ENCODE data around the gene RNPEPL1.

Gene RNPEPL1

GRCh38 chr2:240601831-240602160 lies 33.5 kb downstream of the RNPEPL1 start:
- Histone ChIP-seq H3K4ac (ENCODE audit: low read length) (no peak overlapping the region), H2BK12ac (ENCODE audit: low read length) (no peak overlapping the region), H3K27ac (replicated peaks; ENCODE audit: low read length) (no peak overlapping the region), H4K8ac (ENCODE audit: low read depth, low read length) (no peak overlapping the region), H3K36me3 (replicated peaks in 1 of 2; ENCODE audit: control insufficient read depth in 2 of 2, insufficient read depth in 2 of 2, low read length in 2 of 2) (peaks cover 16 to 21% of the 10 kb centered on the region in 2 donors), H3K27me3 (ENCODE audit: control insufficient read depth in 3 of 3, insufficient read depth in 3 of 3, low read depth in 1 of 3, low read length in 3 of 3) (no peaks in the 10 kb centered on the region), H2AK5ac (ENCODE audit: low read depth, low read length) (no peak overlapping the region), H2BK5ac (ENCODE audit: low read length) (no peak overlapping the region), H3K4me3 (ENCODE audit: low read length in 2 of 2) (no peak overlapping the region), H3K23ac (ENCODE audit: low read depth, low read length, poor library complexity) (no peak overlapping the region), H3K14ac (ENCODE audit: low read length) (no peak overlapping the region), H3K9me3 (replicated peaks in 1 of 2; ENCODE audit: control insufficient read depth in 2 of 2, insufficient read depth in 1 of 2, low read depth in 1 of 2, low read length in 2 of 2) (no peaks in the 10 kb centered on the region), H3K9ac (ENCODE audit: low read depth, low read length, poor library complexity) (no peak overlapping the region), H4K91ac (ENCODE audit: low read depth, low read length, poor library complexity) (no peak overlapping the region), H3K18ac (ENCODE audit: low read length) (peak overlapping the region; percentile 13), H2BK15ac (ENCODE audit: low read length) (no peak overlapping the region), H3K79me1 (ENCODE audit: low read depth, low read length) (peaks cover 7% of the 10 kb centered on the region), H2BK120ac (ENCODE audit: low read depth, low read length) (no peak overlapping the region), H2AFZ (ENCODE audit: low read length) (no peak overlapping the region), H3K4me1 (ENCODE audit: control insufficient read depth in 2 of 2, insufficient read depth in 1 of 2, low read depth in 1 of 2, low read length in 2 of 2) (no peaks in the 10 kb centered on the region), H3K4me2 (ENCODE audit: insufficient read depth, low read length, poor library complexity, severe bottlenecking) (no peak overlapping the region)
- no peak for DNase-seq (ENCODE audit: low spot score)
- WGBS, 2 donors (ENCODE audit: extremely low coverage in 2 of 2, insufficient read length in 2 of 2, insufficient replicate concordance in 1 of 2) = no CpG with 5 or more reads among the region's 11 CpGs

- Histone ChIP-seq H2BK12ac (ENCODE audit: low read length) (no peak overlapping the region), H2BK5ac (ENCODE audit: low read length) (no peak overlapping the region), H3K23ac (ENCODE audit: low read depth, low read length, poor library complexity) (peak overlapping the region; percentile 31), H3K27me3 (ENCODE audit: control insufficient read depth in 3 of 3, insufficient read depth in 3 of 3, low read depth in 1 of 3, low read length in 3 of 3) (no peaks in the 10 kb centered on the region), H3K9ac (ENCODE audit: low read depth, low read length, poor library complexity) (no peak overlapping the region), H3K4me2 (ENCODE audit: insufficient read depth, low read length, poor library complexity, severe bottlenecking) (no peak overlapping the region), H4K91ac (ENCODE audit: low read depth, low read length, poor library complexity) (no peak overlapping the region), H3K27ac (replicated peaks; ENCODE audit: low read length) (no peak overlapping the region), H3K18ac (ENCODE audit: low read length) (no peak overlapping the region), H3K79me1 (ENCODE audit: low read depth, low read length) (peaks cover 4% of the 10 kb centered on the region), H3K9me3 (replicated peaks in 1 of 2; ENCODE audit: control insufficient read depth in 2 of 2, insufficient read depth in 1 of 2, low read depth in 1 of 2, low read length in 2 of 2) (no peaks in the 10 kb centered on the region), H3K36me3 (replicated peaks in 1 of 2; ENCODE audit: control insufficient read depth in 2 of 2, insufficient read depth in 2 of 2, low read length in 2 of 2) (peaks cover 15 to 16% of the 10 kb centered on the region in 2 donors), H3K4me3 (ENCODE audit: low read length in 2 of 2) (no peak overlapping the region), H4K8ac (ENCODE audit: low read depth, low read length) (peak overlapping the region; percentile 65), H2AFZ (ENCODE audit: low read length) (no peak overlapping the region), H3K14ac (ENCODE audit: low read length) (no peak overlapping the region), H3K4ac (ENCODE audit: low read length) (no peak overlapping the region), H2AK5ac (ENCODE audit: low read depth, low read length) (no peak overlapping the region), H2BK120ac (ENCODE audit: low read depth, low read length) (no peak overlapping the region), H2BK15ac (ENCODE audit: low read length) (no peak overlapping the region), H3K4me1 (ENCODE audit: control insufficient read depth in 2 of 2, insufficient read depth in 1 of 2, low read depth in 1 of 2, low read length in 2 of 2) (no peaks in the 10 kb centered on the region)
- no CpG with 5 or more reads among the region's 32 CpGs for WGBS, 2 donors (ENCODE audit: extremely low coverage in 2 of 2, insufficient read length in 2 of 2, insufficient replicate concordance in 1 of 2)
- DNase-seq (ENCODE audit: low spot score) = no peak
Measured at GRCh38 chr2:240602266-240603050, 34.2 kb downstream of the RNPEPL1 start.

DNA sequence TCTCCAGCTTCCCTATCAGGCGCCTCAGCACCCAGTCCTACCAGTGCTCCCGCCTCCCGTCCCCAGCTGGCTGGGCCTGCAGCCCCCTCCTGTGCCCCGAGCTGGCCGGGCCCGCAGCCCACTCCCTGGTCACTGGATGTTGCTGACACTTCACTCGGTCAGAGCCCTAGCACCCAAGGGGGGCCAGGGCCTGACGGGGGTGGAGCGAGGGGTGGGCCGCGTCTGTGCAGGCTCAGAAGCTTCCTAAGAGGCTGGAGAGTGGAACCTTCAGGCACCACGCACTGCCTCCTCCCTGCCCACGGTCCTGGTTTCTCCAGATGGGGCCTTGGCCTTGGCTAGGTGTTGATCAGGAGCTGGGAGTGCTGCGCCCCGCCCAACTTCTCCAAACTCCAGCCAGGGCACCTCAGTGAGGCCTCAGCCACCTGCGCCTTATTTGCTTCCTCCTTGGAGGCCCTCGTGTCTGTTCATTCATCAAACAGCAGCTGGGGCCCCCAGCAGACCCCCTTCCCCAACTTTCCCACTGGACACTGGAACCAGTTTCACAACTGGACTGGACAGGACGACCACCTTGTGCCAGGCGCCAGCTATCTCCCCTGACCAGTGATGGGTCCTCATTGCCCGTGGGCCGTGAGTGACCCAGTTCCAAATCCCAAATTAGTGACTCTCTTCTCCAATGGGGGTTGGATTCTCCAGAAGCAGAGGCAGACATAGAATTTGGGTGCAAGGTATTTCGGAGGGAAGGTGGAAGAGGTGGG lies 35.0 kb downstream of the RNPEPL1 start:
- DNase-seq (ENCODE audit: low spot score) = no peak
- H3K14ac ChIP-seq (ENCODE audit: low read length) = no peak overlapping the region
- H3K36me3 ChIP-seq (replicated peaks in 1 of 2; ENCODE audit: control insufficient read depth in 2 of 2, insufficient read depth in 2 of 2, low read length in 2 of 2) = peaks cover 10% of the 10 kb centered on the region in 2 donors
- no peak overlapping the region for H2BK15ac ChIP-seq (ENCODE audit: low read length)
- no peak overlapping the region for H2AK5ac ChIP-seq (ENCODE audit: low read depth, low read length)
- H3K27ac ChIP-seq (replicated peaks; ENCODE audit: low read length) = no peak overlapping the region
- no peak overlapping the region for H3K9ac ChIP-seq (ENCODE audit: low read depth, low read length, poor library complexity)
- no CpG with 5 or more reads among the region's 22 CpGs for WGBS, 2 donors (ENCODE audit: extremely low coverage in 2 of 2, insufficient read length in 2 of 2, insufficient replicate concordance in 1 of 2)
- no peaks in the 10 kb centered on the region for H3K4me1 ChIP-seq (ENCODE audit: control insufficient read depth in 2 of 2, insufficient read depth in 1 of 2, low read depth in 1 of 2, low read length in 2 of 2)
- no peak overlapping the region for H3K4ac ChIP-seq (ENCODE audit: low read length)
- H3K9me3 ChIP-seq (replicated peaks in 1 of 2; ENCODE audit: control insufficient read depth in 2 of 2, insufficient read depth in 1 of 2, low read depth in 1 of 2, low read length in 2 of 2) = no peaks in the 10 kb centered on the region
- no peak overlapping the region for H4K91ac ChIP-seq (ENCODE audit: low read depth, low read length, poor library complexity)
- no peak overlapping the region for H2BK12ac ChIP-seq (ENCODE audit: low read length)
- no peak overlapping the region for H3K4me3 ChIP-seq (ENCODE audit: low read length in 2 of 2)
- H3K79me1 ChIP-seq (ENCODE audit: low read depth, low read length) = peaks cover 2% of the 10 kb centered on the region
- no peaks in the 10 kb centered on the region for H3K27me3 ChIP-seq (ENCODE audit: control insufficient read depth in 3 of 3, insufficient read depth in 3 of 3, low read depth in 1 of 3, low read length in 3 of 3)
- H3K4me2 ChIP-seq (ENCODE audit: insufficient read depth, low read length, poor library complexity, severe bottlenecking) = no peak overlapping the region
- peak overlapping the region; percentile 68 for H2BK5ac ChIP-seq (ENCODE audit: low read length)
- peak overlapping the region; percentile 65 for H4K8ac ChIP-seq (ENCODE audit: low read depth, low read length)
- no peak overlapping the region for H2BK120ac ChIP-seq (ENCODE audit: low read depth, low read length)
- peak overlapping the region; percentile 28 for H3K18ac ChIP-seq (ENCODE audit: low read length)
- no peak overlapping the region for H2AFZ ChIP-seq (ENCODE audit: low read length)
- peak overlapping the region; percentile 31 for H3K23ac ChIP-seq (ENCODE audit: low read depth, low read length, poor library complexity)

- Histone ChIP-seq H3K36me3 (replicated peaks in 1 of 2; ENCODE audit: control insufficient read depth in 2 of 2, insufficient read depth in 2 of 2, low read length in 2 of 2) (peaks cover 5 to 7% of the 10 kb centered on the region in 2 donors), H2AFZ (ENCODE audit: low read length) (peak overlapping the region; percentile 90), H2BK12ac (ENCODE audit: low read length) (no peak overlapping the region), H3K4me1 (ENCODE audit: control insufficient read depth in 2 of 2, insufficient read depth in 1 of 2, low read depth in 1 of 2, low read length in 2 of 2) (no peaks in the 10 kb centered on the region), H3K4me3 (ENCODE audit: low read length in 2 of 2) (no peak overlapping the region), H4K91ac (ENCODE audit: low read depth, low read length, poor library complexity) (peak overlapping the region; percentile 12), H3K79me1 (ENCODE audit: low read depth, low read length) (peaks cover 2% of the 10 kb centered on the region), H4K8ac (ENCODE audit: low read depth, low read length) (no peak overlapping the region), H2BK5ac (ENCODE audit: low read length) (peak overlapping the region; percentile 68), H3K23ac (ENCODE audit: low read depth, low read length, poor library complexity) (no peak overlapping the region), H2BK120ac (ENCODE audit: low read depth, low read length) (no peak overlapping the region), H3K9ac (ENCODE audit: low read depth, low read length, poor library complexity) (no peak overlapping the region), H2BK15ac (ENCODE audit: low read length) (no peak overlapping the region), H3K18ac (ENCODE audit: low read length) (no peak overlapping the region), H3K27me3 (ENCODE audit: control insufficient read depth in 3 of 3, insufficient read depth in 3 of 3, low read depth in 1 of 3, low read length in 3 of 3) (no peaks in the 10 kb centered on the region), H3K27ac (replicated peaks; ENCODE audit: low read length) (no peak overlapping the region), H3K4ac (ENCODE audit: low read length) (no peak overlapping the region), H3K9me3 (replicated peaks in 1 of 2; ENCODE audit: control insufficient read depth in 2 of 2, insufficient read depth in 1 of 2, low read depth in 1 of 2, low read length in 2 of 2) (no peaks in the 10 kb centered on the region), H3K14ac (ENCODE audit: low read length) (no peak overlapping the region), H3K4me2 (ENCODE audit: insufficient read depth, low read length, poor library complexity, severe bottlenecking) (no peak overlapping the region), H2AK5ac (ENCODE audit: low read depth, low read length) (peak overlapping the region; percentile 37)
- no peak for DNase-seq (ENCODE audit: low spot score)
- no CpG with 5 or more reads among the region's 10 CpGs for WGBS, 2 donors (ENCODE audit: extremely low coverage in 2 of 2, insufficient read length in 2 of 2, insufficient replicate concordance in 1 of 2)
Measured at GRCh38 chr2:240603846-240604245, 35.6 kb downstream of the RNPEPL1 start.
